Muscle of back (tissue), 11 donors: ENCODE results near the gene KISS1. TPM values are rescaled to one million over a fixed set of nuclear protein-coding genes. Genes with fewer than 3 reads are reported as not detected.
A peak's percentile ranks its signal among the peaks of the same experiment; 100 is the strongest.

Source experiments
- DNase-seq, 3 donors: peaks; one replicate each; pipeline versions ENCODE4 v3.0.0 to v3.0.0-alpha.2; 2013
- polyA plus RNA-seq, 10 donors: library from polyadenylated mRNA; unstranded; fragments of 120-200 nt; gene quantifications; one replicate each; pipeline ENCODE4 v1.2.1, GENCODE V29; 2013; ENCODE audit not compliant: insufficient read length in 10 of 10

KISS1 gene
- polyA plus RNA-seq, 10 donors: 0.49 to 4.5 (median 0.81) TPM; not detected in 1

DNA sequence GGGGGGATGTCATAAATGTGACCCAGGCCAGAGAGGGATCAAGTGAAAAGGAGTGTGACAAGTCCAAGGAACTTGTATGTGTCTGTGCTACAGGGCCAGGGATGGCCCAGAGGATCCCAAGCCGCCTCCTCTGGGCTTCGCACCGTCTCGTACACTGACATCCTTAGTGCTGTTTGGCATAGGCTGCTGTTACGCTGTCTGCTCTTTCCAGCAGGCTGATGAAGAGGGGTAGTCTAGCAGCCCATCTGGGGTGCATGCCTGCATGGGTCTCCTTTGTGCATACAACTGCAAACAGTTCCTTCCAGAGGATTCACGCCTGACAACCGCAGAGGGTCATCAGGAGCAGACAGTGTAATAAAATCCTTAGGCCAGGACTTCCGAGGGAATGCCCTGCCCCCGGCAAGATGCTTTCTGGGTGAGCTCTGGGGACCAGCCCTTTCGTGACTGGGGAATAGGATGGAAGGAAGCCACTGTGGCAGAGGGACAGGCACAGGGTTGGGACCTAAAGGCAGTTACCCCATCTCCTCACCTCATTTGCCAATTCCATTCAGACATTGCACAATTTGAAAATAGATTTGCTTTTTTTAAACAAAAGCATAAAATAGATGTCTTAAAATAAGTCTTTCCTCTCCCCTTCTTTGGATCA lies 23.8 kb upstream of the KISS1 start:
- DNase-seq: no peak

DNA sequence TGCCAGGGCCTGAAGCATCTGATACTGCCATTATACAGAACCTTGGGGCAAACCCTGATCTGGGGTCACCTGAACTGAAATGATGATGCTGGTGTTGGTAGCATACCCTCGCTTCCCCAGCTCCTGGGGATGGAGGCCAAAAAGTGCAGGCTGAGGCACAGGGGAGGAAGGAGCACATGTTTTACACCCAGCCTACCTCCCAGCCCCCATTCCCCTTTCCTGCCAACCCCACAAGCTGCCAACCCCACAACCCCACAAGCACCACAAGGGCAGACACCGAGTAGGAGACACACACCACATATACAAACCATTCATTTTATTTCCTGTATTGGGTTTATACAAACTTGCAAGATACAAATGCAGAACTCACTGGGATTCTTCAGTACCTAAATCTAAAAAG lies 22.3 kb upstream of the KISS1 start:
- DNase-seq: no peak

DNA sequence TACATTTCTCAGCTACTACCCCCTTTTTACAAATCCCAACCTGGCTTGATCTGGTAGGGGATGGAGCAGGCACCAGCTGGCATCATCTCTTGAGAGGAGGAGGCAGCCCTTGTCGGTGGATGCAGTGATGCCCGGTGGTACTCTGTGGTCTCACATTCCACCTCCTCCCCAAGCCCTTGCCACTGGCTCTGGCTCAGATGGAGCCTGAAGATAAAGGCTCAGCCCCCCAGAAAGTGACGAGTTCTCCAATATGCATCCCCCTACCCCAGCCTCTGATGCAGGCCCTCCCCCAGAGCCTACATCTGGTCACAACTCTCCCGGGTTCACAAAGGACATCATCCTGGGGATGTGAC lies 21.3 kb upstream of the KISS1 start:
- DNase-seq: no peak

DNA sequence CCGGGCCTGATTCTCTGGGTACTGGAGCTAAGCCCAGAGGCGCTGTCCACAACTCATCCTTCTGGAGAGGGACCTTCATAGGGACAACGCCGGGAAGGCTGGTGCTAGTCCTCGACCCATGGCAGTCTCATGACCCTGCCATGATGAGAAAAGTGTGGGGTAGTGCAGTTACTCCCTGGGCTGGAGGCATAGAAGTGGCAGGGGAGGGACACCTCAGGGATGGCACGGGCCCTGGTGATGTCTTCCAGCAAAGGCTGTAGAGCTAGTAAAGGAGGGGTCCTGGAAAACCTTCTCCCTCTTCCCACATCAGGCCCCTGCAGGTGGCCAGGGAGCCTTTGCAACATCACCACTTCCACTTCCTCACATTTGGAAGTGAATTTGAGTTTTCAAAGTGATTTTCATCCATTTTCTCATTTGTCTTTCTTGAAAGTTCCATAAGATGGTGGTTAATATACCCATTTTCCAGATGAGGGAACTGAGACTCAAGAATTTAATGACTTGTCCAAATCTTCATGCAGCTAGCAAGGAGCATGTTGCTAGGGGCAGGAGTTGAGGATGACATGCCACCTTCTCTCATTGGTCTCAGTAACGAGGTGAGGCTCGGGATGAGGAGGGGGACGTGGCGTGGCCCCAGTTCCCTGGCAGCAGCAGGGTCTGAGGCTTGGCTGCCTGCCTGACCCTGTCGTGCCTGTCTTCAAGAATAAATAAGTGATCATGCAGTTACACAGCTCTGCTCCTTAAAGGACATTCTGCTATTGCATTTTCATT lies 20.8 kb upstream of the KISS1 start:
- no peak for DNase-seq

GRCh38 chr1:204216236-204216635 lies 19.9 kb upstream of the KISS1 start:
- DNase-seq: no peak

GRCh38 chr1:204213668-204214662 lies 17.7 kb upstream of the KISS1 start, which contains the start of gene GOLT1A:
Gene GOLT1A, minus strand, starts transcription at chr1:204213988. Its CDS starts 82 bp downstream, at chr1:204213906.
- DNase-seq: peak; percentile 42 to 77 (median 54)

DNA sequence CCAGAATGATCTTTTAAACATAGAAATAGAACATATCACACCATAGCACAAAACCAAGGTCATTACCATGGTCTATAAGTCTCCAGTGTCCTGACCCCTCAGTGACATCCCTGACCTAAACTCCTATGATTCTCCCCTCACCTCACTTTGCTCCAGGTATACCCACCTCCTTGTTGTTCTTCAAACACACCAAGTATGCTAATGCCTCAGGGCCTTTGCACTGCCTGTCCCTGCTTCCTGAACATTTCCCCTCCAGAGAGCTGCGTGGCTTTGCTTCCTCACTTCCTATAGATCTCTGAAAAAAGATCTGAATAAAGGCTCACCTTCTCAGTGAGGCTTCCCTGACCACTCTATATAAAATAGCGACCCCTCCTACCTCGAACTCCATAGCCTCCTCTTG lies 16.4 kb upstream of the KISS1 start:
- DNase-seq: no peak

DNA sequence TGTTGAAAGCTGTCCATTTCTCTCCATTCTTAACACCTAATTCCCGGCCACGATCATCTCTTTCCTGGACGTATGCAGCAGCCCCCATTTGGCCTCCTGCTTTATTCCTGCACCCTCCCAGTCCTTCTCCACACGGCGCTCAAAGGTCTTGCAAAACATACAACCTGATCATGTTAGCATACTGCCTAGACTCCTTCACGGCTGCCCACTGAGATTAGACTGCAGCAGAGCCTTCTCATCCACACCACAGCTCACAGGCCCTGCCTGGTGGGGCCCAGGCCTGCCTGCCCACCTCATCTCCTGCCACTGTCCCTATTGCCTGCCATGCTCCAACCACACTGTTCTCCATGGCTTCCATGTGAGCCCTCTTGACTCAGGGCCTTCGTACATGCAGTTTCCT lies 14.8 kb upstream of the KISS1 start:
- no peak for DNase-seq

- DNase-seq: peak; percentile 20 to 66 (median 53)
Measured at GRCh38 chr1:204207136-204207616, 10.9 kb upstream of the KISS1 start.

DNA sequence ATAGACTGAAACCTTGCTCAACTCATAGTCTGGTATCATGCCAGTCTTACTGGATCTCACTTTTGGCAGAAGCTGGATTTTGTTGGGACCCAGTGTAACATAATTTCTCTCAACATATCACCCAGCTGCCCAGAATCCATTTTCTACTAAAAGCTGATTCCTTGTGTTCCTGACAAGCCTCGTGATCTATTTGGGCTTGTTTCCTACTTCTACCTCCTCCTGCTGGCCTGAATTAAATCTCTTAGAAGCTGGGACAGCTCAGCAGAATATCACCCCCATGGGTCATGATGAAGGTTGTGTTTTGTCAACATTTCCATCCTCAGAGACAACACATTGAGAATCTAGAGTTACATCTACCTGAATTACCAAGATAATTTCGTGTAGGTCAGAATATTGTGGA lies 9.8 kb upstream of the KISS1 start:
- DNase-seq: peak in 1 of 3 donors; percentile 32

- no peak for DNase-seq
Measured at GRCh38 chr1:204205486-204205885, 9.2 kb upstream of the KISS1 start.

- DNase-seq: no peak
Measured at GRCh38 chr1:204204944-204205343, 8.7 kb upstream of the KISS1 start.

- DNase-seq: no peak
Measured at GRCh38 chr1:204203206-204203767, 7.0 kb upstream of the KISS1 start.

GRCh38 chr1:204202481-204202880 lies 6.2 kb upstream of the KISS1 start:
- DNase-seq: no peak

- no peak for DNase-seq
Measured at GRCh38 chr1:204201348-204202040, 5.2 kb upstream of the KISS1 start.

DNA sequence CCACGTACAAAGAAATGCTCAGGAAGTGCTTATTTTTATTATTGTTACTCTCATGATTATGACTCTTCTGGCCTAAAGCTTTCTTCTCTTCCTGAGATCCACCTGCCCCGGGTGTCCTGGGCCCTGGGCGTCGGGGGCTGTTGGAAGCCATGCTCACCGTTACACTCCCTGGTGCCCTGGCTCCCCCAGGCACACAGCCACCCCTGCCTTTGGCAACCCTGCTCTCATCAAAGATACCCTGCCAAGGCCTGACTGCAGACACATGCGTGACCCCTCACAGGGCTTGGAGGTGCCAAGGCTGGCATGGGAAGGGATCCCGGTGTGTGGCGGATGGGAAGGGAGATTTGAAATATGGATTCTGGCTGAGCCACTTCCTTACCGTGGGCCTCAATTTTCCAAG lies 3.3 kb upstream of the KISS1 start:
- DNase-seq: no peak

- peak in 2 of 3 donors; percentile 14 to 71 for DNase-seq
Measured at GRCh38 chr1:204198348-204199340, 2.4 kb upstream of the KISS1 start.

DNA sequence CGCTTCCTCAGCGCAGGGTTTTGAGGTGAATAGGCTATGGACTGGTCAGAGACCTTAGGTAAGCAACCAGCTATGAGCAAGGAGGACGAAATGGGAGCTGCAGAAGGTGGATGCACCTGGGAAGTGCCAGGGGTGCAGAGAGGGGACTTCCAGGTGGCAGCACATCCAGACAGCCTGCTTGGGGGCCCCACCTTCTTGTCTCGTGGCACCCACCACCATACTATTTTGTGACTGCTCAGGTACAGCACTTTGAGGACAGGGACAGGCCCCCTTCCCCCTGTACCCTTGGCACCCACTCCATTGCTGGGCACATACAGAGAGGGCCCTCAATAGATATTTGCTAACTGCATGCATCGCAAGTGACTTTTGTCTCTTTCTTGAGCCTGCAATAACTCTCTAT lies 777 bp upstream of the KISS1 start:
- DNase-seq: no peak

DNA sequence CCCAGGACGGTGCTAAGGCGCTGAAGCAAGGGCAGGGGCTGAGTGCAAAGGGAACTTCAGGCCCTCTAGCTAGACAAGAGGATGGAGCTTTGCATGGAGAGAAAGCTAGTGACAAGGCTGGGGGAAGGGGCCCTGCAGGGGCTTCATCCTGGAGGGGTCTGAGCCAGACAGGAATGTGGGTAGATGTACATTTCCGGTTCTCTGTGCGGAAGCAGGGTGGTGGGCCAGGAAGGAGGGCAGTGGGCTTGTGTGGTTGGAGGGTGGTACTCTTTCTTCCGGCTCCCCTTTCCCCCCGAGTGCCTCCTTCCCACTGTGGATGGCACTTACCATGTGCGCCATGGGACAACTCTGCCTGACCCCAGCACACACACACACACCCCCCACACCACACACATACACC lies 1.5 kb downstream of the KISS1 start:
- no peak for DNase-seq

- no peak for DNase-seq
Measured at GRCh38 chr1:204194080-204194479, 2.2 kb downstream of the KISS1 start.
